T-helper 22 cell (primary cell): Measurements from ENCODE around the gene FTO.

Experiments
- DNase-seq: peaks from one replicate; pipeline ENCODE4 v3.0.0-alpha.2; 2020; ENCODE audit warnings: low read depth

The FTO gene

GRCh38 chr16:53901408-53901807 is 197.5 kb downstream of the FTO start:
- DNase-seq: no peak

DNA sequence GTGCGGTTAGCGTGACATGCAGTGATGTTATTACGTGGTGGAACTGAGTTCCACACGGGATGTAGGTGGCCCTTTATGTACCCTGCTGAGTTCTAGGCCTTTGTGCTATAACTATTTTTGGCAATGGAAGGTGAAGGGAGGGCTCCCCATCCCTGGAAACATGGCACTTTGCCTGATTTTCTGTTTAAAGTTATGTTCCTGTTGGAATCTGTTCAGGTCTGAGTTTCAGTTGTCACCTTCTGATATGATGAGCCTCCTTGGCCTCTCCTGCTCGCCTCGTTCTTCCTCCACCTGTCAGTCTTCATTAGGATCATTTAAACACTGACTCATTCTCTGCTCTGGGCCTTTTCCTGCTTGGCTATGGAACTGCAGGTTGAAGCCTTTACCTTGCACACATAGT is 200.6 kb downstream of the FTO start:
- DNase-seq: no peak

DNA sequence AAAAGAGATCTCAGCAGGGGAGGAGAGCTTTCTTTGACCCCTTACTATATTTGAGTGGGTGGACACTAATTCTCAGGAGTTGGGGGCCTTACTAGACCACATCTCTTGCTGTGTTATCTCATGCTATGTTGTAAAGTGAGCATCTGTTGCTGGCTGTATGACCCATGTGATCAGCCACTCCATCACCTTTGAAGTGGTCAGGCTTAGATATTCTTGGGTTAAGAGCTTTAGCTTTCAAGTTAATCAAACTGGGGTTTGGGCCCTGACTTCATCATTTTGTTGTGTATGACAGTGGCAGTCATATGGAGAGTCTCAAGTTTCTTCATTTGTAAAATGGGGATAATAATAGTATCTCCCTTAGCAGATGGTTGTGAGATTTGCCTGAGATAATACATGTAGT is 201.1 kb downstream of the FTO start:
- no peak for DNase-seq

- no peak for DNase-seq
These were observed 204.8 kb downstream of the FTO start for GRCh38 chr16:53908731-53909130.

- DNase-seq: no peak
These were observed 207.0 kb downstream of the FTO start for GRCh38 chr16:53910990-53911389.

GRCh38 chr16:53911513-53911912 is 207.6 kb downstream of the FTO start:
- DNase-seq: no peak

DNA sequence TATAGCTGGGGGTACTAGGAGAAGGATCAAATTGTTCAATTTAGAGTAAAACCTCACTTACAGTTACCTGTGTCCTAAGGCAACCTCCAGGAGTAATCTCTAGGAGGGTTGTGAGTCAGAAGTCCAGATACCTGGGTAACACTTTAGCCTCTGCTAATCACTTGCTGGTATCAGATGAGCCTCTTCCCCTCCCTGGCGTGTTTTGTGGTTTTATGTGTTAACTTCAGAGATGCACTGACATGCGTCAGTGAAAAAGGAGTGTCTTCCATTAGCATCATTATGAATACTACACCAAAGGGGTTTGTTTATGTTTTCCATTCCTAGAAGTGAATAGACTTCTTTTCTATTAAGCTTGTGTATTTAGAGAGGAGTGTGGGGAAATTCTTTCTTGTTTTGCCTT is 208.2 kb downstream of the FTO start:
- DNase-seq: peak; percentile 4

- no peak for DNase-seq
These were observed 209.3 kb downstream of the FTO start for GRCh38 chr16:53913099-53913870.

GRCh38 chr16:53913920-53914319 is 210.0 kb downstream of the FTO start:
- no peak for DNase-seq

DNA sequence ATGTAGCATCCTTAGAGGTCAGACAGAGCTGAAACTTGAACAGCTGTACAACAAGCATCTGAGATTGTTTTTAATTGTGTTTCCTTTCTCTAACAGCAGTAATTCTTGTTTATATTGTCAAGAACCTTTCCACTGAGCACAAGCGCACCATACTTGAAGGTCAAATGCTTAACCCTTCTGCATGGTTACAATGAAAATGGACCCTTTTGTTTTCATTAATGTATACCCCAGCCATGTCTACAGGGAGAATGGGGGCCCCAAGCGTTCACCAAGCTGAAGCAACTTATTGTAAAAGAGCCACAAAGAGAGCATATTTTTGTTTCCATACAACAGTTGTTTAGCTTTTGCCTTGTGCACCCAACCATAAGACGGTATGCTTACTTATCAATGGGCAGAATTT is 210.8 kb downstream of the FTO start:
- DNase-seq: no peak

DNA sequence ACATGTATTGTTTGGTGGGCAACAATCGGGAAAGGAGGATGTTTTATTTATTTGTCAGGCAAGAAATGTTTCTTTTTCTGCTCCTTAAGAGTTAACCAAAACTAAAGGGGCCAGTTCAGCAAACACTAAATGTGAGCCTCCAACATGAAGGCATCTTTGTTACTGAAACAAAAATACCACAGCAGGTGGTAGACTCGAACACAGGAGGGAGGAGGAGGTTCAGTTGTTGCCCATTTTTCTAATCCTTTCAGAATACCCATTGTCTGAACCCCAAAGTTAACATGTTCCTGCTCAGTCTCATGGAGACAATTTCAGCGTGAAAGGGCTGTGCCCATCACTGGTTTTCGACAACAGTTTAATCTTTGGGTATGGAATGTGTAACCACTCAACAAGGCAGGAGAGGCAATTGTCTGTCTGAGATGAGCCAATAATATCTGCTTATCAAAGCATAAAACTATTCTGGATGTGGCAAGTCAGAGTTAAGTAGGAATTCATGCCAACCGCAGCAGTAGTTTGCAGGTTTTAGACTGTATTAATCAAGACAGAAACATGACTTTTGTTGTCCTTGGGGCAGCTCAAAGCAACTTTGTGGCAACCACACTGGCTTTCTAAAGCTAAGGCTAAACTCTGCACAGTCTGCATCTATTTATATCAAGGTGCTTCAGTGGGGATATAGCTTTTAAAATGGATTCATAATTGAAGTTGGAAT is 211.7 kb downstream of the FTO start:
- DNase-seq: no peak

- no peak for DNase-seq
These were observed 217.0 kb downstream of the FTO start for GRCh38 chr16:53920988-53921387.

GRCh38 chr16:53922067-53922806 is 218.3 kb downstream of the FTO start:
- DNase-seq: no peak

- DNase-seq: no peak
These were observed 219.0 kb downstream of the FTO start for GRCh38 chr16:53922807-53923571.

- no peak for DNase-seq
These were observed 220.6 kb downstream of the FTO start for GRCh38 chr16:53924331-53925106.

DNA sequence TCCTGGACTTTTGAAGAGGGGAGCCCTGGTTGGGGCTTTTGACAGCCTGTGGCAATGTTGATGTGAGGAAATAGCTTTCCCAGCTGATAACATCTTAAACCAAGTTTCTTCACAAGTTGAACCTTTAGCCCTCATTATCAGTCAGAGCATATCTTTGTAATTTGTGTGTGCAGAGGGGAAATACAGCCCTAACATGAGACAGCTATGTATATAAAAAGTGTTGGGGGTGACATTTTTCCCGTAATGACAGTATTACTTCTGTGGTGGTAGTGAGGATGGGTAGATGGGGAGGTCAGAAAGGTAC is 221.1 kb downstream of the FTO start:
- no peak for DNase-seq

- DNase-seq: no peak
These were observed 221.6 kb downstream of the FTO start for GRCh38 chr16:53925526-53925925.

DNA sequence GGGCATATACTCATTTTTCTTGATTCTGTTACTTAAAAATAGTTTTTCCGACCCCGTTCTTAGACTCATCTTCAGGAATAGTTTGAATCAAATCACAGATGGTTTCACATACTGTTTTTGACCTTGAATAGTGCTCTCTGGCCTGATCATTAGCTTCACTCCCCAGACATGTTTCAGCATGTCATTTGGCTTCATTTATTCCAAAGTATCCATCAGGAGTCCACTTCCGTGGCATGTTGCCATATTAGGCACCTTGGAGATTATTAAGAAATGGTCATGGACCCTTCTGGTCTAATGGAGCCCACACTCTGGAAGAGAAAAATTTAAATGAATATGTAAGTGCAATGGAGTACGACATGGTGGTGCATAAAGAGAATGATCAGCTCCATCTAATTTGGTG is 222.3 kb downstream of the FTO start:
- DNase-seq: no peak

GRCh38 chr16:53932975-53933374 is 229.0 kb downstream of the FTO start:
- no peak for DNase-seq

DNA sequence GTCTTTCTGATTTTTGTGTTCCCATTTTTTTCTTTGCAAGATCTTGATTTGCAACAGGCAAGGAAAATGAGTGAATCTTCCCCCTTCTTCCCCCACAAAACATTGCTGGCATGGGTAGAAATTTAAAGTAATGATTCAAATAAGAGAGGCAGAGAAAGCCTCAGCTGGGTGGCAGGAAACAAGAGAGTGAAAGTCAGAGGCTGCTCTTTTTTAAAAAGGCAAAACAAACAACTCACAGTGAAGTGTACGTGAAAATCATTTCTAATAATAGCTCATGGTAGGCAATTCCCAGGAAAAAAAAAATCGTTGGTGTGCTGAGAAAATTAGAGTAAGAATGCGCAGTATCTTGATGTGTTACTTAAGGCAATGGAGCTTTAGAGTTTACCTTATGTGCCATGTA is 229.5 kb downstream of the FTO start:
- no peak for DNase-seq

GRCh38 chr16:53936052-53936451 is 232.1 kb downstream of the FTO start:
- DNase-seq: no peak

GRCh38 chr16:53936529-53936928 is 232.6 kb downstream of the FTO start:
- DNase-seq: no peak
